ENCODE data around the gene KRT15.

- TF ChIP-seq TAF1 (IDR thresholded peaks at IDR 0.05; ENCODE audit: borderline replicate concordance, insufficient read depth, low read length) (no peak), POLR2AphosphoS5 (IDR thresholded peaks at IDR 0.05; ENCODE audit: low read depth, low read length) (no peak), SIN3A (IDR thresholded peaks at IDR 0.05; ENCODE audit: borderline replicate concordance, insufficient read depth, low read length) (no peak)
Observed at GRCh38 chr17:41531993-41532392, 13.3 kb upstream of the KRT15 start.

Measured in PFSK-1 (cell line).